Right lobe of liver (tissue), 6 donors: ENCODE measurements around the gene MCHR1. TPM values are rescaled to one million over a fixed set of nuclear protein-coding genes. Genes with fewer than 3 reads are reported as not detected.
A peak's percentile ranks its signal among the peaks of the same experiment; 100 is the strongest.

Source experiments
- ATAC-seq, 4 donors: fragments of 200-7000 bp; cut with Tn5 transposase; one replicate each; pipeline ENCODE4 v1.9.1; 2020; ENCODE audit warnings: mild to moderate bottlenecking in 4 of 4, moderate library complexity in 4 of 4
- DNase-seq, 3 donors: peaks; one replicate each; pipeline ENCODE4 v3.0.0-alpha.2; 2020
- H3K27ac ChIP-seq, 3 donors: fragments of 200-600 bp; one replicate each; pipeline ENCODE4 v1.8.0; 2022
- H3K27me3 ChIP-seq, 2 donors: fragments of 200-600 bp; one replicate each; pipeline ENCODE4 v1.8.0; 2022
- H3K36me3 ChIP-seq, 4 donors: fragments of 200-600 bp; sonication (generic) in 1 of 4; one replicate each; pipeline versions ENCODE4 v1.5.1 to v1.8.0; 2017 to 2022; ENCODE audit warnings: control low read depth in 1 of 4
- H3K4me1 ChIP-seq, 4 donors: fragments of 200-600 bp; sonication (generic) in 1 of 4; one replicate each; pipeline versions ENCODE4 v1.5.1 to v1.8.0; 2017 to 2022; ENCODE audit warnings: control low read depth in 1 of 4
- H3K4me3 ChIP-seq, 3 donors: fragments of 200-600 bp; one replicate each; pipeline ENCODE4 v1.8.0; 2022
- H3K9me3 ChIP-seq, 4 donors: fragments of 200-600 bp; sonication (generic) in 1 of 4; one replicate each; pipeline versions ENCODE4 v1.5.1 to v1.8.0; 2017 to 2022; ENCODE audit warnings: control low read depth in 1 of 4
- POLR2A ChIP-seq: fragments of 450-650 bp; IDR thresholded peaks from one replicate; pipeline ENCODE4 v1.6.1; 2017; ENCODE audit warnings: antibody characterized with exemption, mild to moderate bottlenecking
- WGBS: methylation state at CpG from one replicate; pipeline ENCODE4 v1.1.6; 2018; ENCODE audit warnings: low coverage, low lambda C conversion rate; ENCODE audit not compliant: insufficient coverage; ENCODE audit errors: missing lambda C conversion rate; 5-methylcytosine and 5-hydroxymethylcytosine counted together
- intact Hi-C, 2 donors: fragments of 100-400 bp; cut with DNase I; formaldehyde crosslinking; loops; one replicate each; pipeline versions ENCODE4 v1.11.2 to v1.14.1; 2022
- long read RNA-seq: library from polyadenylated mRNA; unstranded; transcript quantifications from one replicate; pipeline ENCODE4 v2.0.0, GENCODE V29; 2019
- total RNA-seq, 6 experiments: library from RNA; depleted of rRNA in 2 of 6; stranded (reverse); fragments of >200 nt in 2 of 6; fragmentation: NEBNext Ultra II Directional in 3 of 6; extraction: Animal tissue kit (Norgen Biotek cat#: 25700) in 3 of 6; gene quantifications; one replicate each; pipeline versions ENCODE4 v1.1.0 to v1.2.4, GENCODE V29; 2016 to 2023
- TF ChIP-seq, protein P1 (sequence below), 4 donors: fragments of 200-600 bp in 3 of 4; fragments of 450-650 bp in 1 of 4; IDR thresholded peaks; one replicate each; pipeline versions ENCODE4 v1.5.1 to v1.8.0; 2016 to 2022; ENCODE audit warnings: antibody characterized with exemption in 4 of 4, mild to moderate bottlenecking in 2 of 4
- donor health status: DM: no; HTN: yes; CAD: no.
- donor health status: DM: no; HTN: no; CAD: no.
- donor health status: DM: no; HTN: no; CAD: no.
- donor health status: DM: no; HTN: yes; CAD: no.
- donor health status: DM: no; HTN: yes; CAD: no.

Gene MCHR1
- 1 to 10 TPM; 1.1 to 3.7 (median 1.9) TPM for total RNA-seq
- long read RNA-seq, result 0 reads

GRCh38 chr22:40679249-40679963 is at the start of gene MCHR1:
MCHR1 (plus strand) TSS chr22:40679484; CDS start chr22:40679653, 169 bp downstream.
- H3K9me3 ChIP-seq, result no peaks in the 10 kb centered on the region
- H3K4me1 ChIP-seq, result peaks cover 0 to 46% (median 18%) of the 10 kb centered on the region in 4 donors
- no peaks in the 10 kb centered on the region for H3K27me3 ChIP-seq
- H3K4me3 ChIP-seq, result peak within 1 kb of the TSS; percentile 12 to 51 (median 35)
- 15% methylated on average over 6 of the region's 21 CpGs for WGBS
- peak within 1 kb of the TSS; percentile 53 to 87 (median 71) for H3K27ac ChIP-seq
- TF ChIP-seq, protein P1, sequence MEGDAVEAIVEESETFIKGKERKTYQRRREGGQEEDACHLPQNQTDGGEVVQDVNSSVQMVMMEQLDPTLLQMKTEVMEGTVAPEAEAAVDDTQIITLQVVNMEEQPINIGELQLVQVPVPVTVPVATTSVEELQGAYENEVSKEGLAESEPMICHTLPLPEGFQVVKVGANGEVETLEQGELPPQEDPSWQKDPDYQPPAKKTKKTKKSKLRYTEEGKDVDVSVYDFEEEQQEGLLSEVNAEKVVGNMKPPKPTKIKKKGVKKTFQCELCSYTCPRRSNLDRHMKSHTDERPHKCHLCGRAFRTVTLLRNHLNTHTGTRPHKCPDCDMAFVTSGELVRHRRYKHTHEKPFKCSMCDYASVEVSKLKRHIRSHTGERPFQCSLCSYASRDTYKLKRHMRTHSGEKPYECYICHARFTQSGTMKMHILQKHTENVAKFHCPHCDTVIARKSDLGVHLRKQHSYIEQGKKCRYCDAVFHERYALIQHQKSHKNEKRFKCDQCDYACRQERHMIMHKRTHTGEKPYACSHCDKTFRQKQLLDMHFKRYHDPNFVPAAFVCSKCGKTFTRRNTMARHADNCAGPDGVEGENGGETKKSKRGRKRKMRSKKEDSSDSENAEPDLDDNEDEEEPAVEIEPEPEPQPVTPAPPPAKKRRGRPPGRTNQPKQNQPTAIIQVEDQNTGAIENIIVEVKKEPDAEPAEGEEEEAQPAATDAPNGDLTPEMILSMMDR (IDR thresholded peaks at IDR 0.05), result no peak
- no peak for TF ChIP-seq POLR2A
- H3K36me3 ChIP-seq, result no peaks in the 10 kb centered on the region
- intact Hi-C loops, result no loop called here
- ATAC-seq (peak; percentile 20 to 61 (median 51)), DNase-seq (peak; percentile 47 to 92 (median 82))

DNA sequence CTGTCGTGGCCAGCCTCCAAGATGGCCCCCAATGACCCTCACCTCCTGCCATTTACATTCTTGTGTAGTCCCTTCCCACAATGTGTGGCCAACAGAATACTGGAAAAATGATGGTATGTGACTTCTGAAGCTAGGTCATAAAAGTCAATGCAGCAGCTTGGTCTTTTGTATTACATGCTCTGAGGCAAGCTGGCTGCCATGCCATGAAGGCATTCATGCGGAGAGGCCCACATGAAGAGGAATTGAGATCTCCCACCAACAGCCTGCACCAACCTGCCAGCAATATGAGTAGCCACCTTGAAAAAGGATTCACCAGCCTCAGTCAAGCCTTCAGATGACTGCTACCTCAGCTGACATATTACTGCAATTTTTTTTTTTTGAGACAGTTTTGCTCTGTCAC is 47.4 kb upstream of the MCHR1 start:
- intact Hi-C loops, result no loop called here
- TF ChIP-seq, protein P1 (IDR thresholded peaks at IDR 0.05), result no peak
- TF ChIP-seq POLR2A, result no peak
- Histone ChIP-seq H3K4me3 (no peak overlapping the region), H3K36me3 (no peaks in the 10 kb centered on the region), H3K27ac (no peak overlapping the region), H3K9me3 (no peaks in the 10 kb centered on the region), H3K27me3 (no peaks in the 10 kb centered on the region), H3K4me1 (peaks cover 0 to 16% (median 4%) of the 10 kb centered on the region in 4 donors)
- no peak for ATAC-seq
- no peak for DNase-seq
- WGBS, result 89% methylated on average over 1 of the region's 2 CpGs

GRCh38 chr22:40633036-40633435 is 46.2 kb upstream of the MCHR1 start:
- Histone ChIP-seq H3K27ac (no peak overlapping the region), H3K36me3 (no peaks in the 10 kb centered on the region), H3K27me3 (no peaks in the 10 kb centered on the region), H3K9me3 (no peaks in the 10 kb centered on the region), H3K4me1 (peaks cover 0 to 14% (median 4%) of the 10 kb centered on the region in 4 donors), H3K4me3 (no peak overlapping the region)
- 95% methylated on average over 3 of the region's 3 CpGs for WGBS
- TF ChIP-seq, protein P1 (IDR thresholded peaks at IDR 0.05), result no peak
- no peak for TF ChIP-seq POLR2A
- DNase-seq (no peak), ATAC-seq (no peak)
- intact Hi-C loops, result no loop called here

GRCh38 chr22:40634119-40634903 is 45.0 kb upstream of the MCHR1 start:
- no peak overlapping the region for H3K4me3 ChIP-seq
- DNase-seq (no peak), ATAC-seq (no peak)
- 82% methylated on average over 9 of the region's 11 CpGs for WGBS
- TF ChIP-seq, protein P1 (IDR thresholded peaks at IDR 0.05), result no peak
- TF ChIP-seq POLR2A, result no peak
- intact Hi-C loops, result no loop called here
- no peak overlapping the region for H3K27ac ChIP-seq
- H3K9me3 ChIP-seq, result no peaks in the 10 kb centered on the region
- no peaks in the 10 kb centered on the region for H3K27me3 ChIP-seq
- H3K36me3 ChIP-seq, result no peaks in the 10 kb centered on the region
- H3K4me1 ChIP-seq, result peaks cover 0 to 13% (median 4%) of the 10 kb centered on the region in 4 donors
